Measurements from ENCODE around the gene NRARP.

DNA sequence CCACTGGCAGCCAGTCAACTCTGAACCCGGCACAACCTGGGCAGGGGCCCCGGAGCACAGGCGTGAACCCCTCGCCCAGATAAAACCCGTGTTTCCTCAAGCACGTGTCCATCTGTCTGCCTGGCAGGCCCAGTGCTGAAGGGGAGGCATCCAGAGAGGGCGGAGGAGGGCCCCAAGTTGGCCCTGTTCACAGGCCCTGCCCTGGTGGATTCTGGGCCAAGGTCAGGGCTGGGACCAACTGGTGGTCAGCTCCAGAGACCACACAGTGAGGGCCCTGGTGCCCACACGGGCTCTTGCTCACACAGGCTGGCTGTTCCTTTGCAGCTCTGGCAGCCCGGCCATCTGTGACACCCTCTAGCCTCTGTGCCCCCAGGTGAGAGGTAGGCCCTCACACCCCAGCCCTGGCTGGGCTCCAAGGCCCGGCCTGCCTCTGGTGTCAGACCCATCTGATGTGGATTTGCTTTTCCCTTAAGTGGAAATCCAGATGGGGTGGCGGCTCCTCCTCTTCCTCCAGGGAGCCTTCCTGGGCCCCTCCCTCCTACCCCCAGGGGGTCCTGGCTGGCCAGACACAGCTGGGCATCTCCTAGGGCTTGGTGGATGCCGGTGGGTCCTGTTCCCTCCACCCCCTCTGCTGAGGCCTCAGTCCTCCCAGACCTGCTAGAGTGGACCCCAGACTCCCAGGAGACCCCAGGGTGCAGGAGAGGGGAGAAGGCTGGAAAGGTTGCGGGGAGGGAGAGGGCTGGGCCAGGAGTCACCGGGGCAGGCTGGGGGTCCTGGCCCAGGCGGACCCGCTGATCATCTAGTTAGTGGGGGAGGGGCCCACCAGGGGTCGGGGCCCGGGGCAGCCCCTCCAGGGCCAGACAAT is 51.5 kb downstream of the NRARP start:
- TF ChIP-seq, protein P1, sequence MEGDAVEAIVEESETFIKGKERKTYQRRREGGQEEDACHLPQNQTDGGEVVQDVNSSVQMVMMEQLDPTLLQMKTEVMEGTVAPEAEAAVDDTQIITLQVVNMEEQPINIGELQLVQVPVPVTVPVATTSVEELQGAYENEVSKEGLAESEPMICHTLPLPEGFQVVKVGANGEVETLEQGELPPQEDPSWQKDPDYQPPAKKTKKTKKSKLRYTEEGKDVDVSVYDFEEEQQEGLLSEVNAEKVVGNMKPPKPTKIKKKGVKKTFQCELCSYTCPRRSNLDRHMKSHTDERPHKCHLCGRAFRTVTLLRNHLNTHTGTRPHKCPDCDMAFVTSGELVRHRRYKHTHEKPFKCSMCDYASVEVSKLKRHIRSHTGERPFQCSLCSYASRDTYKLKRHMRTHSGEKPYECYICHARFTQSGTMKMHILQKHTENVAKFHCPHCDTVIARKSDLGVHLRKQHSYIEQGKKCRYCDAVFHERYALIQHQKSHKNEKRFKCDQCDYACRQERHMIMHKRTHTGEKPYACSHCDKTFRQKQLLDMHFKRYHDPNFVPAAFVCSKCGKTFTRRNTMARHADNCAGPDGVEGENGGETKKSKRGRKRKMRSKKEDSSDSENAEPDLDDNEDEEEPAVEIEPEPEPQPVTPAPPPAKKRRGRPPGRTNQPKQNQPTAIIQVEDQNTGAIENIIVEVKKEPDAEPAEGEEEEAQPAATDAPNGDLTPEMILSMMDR (IDR thresholded peaks at IDR 0.05; ENCODE audit: low read depth, low read length, missing input control): no peak
- TF ChIP-seq, protein P2, sequence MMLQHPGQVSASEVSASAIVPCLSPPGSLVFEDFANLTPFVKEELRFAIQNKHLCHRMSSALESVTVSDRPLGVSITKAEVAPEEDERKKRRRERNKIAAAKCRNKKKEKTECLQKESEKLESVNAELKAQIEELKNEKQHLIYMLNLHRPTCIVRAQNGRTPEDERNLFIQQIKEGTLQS (IDR thresholded peaks at IDR 0.05): no peak
- TF ChIP-seq RXRA (IDR thresholded peaks at IDR 0.05) (no peak), SP1 (IDR thresholded peaks at IDR 0.05) (no peak), RAD21 (IDR thresholded peaks at IDR 0.05) (no peak), HNF4G (IDR thresholded peaks at IDR 0.05) (no peak)
- TF ChIP-seq, protein P3, sequence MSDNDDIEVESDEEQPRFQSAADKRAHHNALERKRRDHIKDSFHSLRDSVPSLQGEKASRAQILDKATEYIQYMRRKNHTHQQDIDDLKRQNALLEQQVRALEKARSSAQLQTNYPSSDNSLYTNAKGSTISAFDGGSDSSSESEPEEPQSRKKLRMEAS (IDR thresholded peaks at IDR 0.05): no peak

All from liver (tissue), 3 donors.